OCI-M1 (cell line): ENCODE measurements around the gene KTI12.

Experiments used
- DNase-seq: peaks from one replicate; lab custom pipeline; 2025; lab: John Stamatoyannopoulos, UW

The KTI12 gene

DNA sequence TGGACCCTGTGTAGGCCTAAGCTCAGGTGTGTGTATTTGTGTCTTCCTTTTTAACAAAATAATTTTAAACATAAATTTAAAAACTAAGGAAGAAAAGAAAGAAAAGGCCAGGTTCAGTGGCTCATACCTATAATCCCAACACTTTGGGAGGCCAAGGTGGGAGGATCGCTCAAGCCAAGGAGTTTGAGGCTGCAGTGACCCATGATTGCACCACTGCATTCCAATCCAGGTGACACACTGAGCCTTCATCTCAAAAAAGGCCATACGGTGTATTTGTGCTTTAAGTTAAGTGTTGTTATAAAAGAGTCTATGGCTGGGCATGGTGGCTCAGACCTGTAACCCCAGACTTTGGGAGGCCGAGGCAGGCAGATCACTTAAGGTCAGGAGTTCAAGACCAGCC is 51.4 kb downstream of the KTI12 start:
- DNase-seq: no peak
